ENCODE results near the gene PCOLCE2.

DNA sequence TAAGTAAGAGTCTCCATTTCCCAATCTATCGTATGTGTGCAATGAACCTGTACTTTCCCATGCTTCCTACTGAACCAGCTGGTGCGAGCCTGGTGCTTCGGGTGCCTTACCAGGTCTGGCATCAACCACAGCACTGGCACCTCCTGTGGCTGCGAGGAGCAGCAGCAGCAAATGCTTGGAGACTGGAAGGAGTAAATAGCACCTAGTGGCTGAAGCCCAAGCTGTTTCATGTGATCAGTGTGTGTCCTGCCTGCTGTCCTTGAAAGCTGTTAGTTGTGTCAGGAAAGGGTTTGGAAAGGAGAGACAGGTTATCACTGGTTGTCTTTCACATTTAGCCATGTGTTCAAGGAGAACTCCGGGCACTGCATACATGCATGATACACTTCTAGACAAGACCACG is 31.8 kb downstream of the PCOLCE2 start:
- TF ChIP-seq, protein P1, sequence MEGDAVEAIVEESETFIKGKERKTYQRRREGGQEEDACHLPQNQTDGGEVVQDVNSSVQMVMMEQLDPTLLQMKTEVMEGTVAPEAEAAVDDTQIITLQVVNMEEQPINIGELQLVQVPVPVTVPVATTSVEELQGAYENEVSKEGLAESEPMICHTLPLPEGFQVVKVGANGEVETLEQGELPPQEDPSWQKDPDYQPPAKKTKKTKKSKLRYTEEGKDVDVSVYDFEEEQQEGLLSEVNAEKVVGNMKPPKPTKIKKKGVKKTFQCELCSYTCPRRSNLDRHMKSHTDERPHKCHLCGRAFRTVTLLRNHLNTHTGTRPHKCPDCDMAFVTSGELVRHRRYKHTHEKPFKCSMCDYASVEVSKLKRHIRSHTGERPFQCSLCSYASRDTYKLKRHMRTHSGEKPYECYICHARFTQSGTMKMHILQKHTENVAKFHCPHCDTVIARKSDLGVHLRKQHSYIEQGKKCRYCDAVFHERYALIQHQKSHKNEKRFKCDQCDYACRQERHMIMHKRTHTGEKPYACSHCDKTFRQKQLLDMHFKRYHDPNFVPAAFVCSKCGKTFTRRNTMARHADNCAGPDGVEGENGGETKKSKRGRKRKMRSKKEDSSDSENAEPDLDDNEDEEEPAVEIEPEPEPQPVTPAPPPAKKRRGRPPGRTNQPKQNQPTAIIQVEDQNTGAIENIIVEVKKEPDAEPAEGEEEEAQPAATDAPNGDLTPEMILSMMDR (conservative IDR thresholded peaks at IDR 0.05), result no peak
- TF ChIP-seq EZH2 (IDR thresholded peaks at IDR 0.05; ENCODE audit: low read depth), result no peak

All from PC-9 (cell line).